Caco-2 (cell line): ENCODE results near the gene TAF1B. TPM values are rescaled to one million over a fixed set of nuclear protein-coding genes. Genes with fewer than 3 reads are reported as not detected.

ENCODE experiments used
- BruUV-seq: library from RNA; stranded (reverse); fragments of 400-500 nt; replicated peaks from 2 replicates; lab custom pipeline; 2021; lab: Mats Ljungman, UMichigan
- CTCF ChIA-PET: fragments of 300-600 bp; sonication (Branson Sonifier 250); formaldehyde crosslinking; loops from one replicate; lab custom pipeline; 2022; ENCODE audit warnings: antibody characterized with exemption; lab: Charles Lee
- POLR2A ChIA-PET: fragments of 300-600 bp; sonication (Branson Sonifier 250); formaldehyde crosslinking; loops from one replicate; lab custom pipeline; 2022; ENCODE audit warnings: antibody characterized with exemption; lab: Charles Lee
- DNase-seq, 2 experiments: peaks; one replicate each; pipeline versions ENCODE4 v3.0.0 to v3.0.0-alpha.2; 2020 to 2022
- H3K27me3 ChIP-seq: replicated peaks from 2 replicates; pipeline ENCODE4 v1.6.0; 2011; ENCODE audit warnings: low read length; ENCODE audit not compliant: control insufficient read depth, insufficient read depth
- H3K36me3 ChIP-seq: 2 replicates; pipeline ENCODE4 v1.5.1; 2011; ENCODE audit warnings: low read length; ENCODE audit not compliant: control insufficient read depth, insufficient read depth
- H3K4me1 ChIP-seq: fragments of 250-450 bp; sonication (Bioruptor Pico); 2 replicates; pipeline ENCODE4 v1.5.1; 2020; ENCODE audit warnings: mild to moderate bottlenecking
- H3K4me3 ChIP-seq: 2 replicates; pipeline ENCODE4 v1.5.1; 2011; ENCODE audit warnings: low read depth, mild to moderate bottlenecking, control low read depth, low read length
- H3K9me3 ChIP-seq: fragments of 250-450 bp; sonication (Bioruptor Pico); 2 replicates; pipeline ENCODE4 v1.5.1; 2020; ENCODE audit warnings: mild to moderate bottlenecking, moderate library complexity
- H3K27ac Mint-ChIP-seq: one replicate; pipeline ENCODE4 v1.8.0; 2022; ENCODE audit warnings: mixed read lengths; ENCODE audit not compliant: unreplicated experiment
- H3K27me3 Mint-ChIP-seq: one replicate; pipeline ENCODE4 v1.8.0; 2022; ENCODE audit warnings: mixed read lengths; ENCODE audit not compliant: insufficient read depth, unreplicated experiment
- H3K36me3 Mint-ChIP-seq: one replicate; pipeline ENCODE4 v1.8.0; 2022; ENCODE audit warnings: mild to moderate bottlenecking, mixed read lengths; ENCODE audit not compliant: insufficient read depth, unreplicated experiment
- H3K4me1 Mint-ChIP-seq: one replicate; pipeline ENCODE4 v1.8.0; 2022; ENCODE audit warnings: low read depth, mixed read lengths; ENCODE audit not compliant: unreplicated experiment
- H3K4me3 Mint-ChIP-seq: one replicate; pipeline ENCODE4 v1.8.0; 2022; ENCODE audit warnings: mild to moderate bottlenecking, moderate library complexity, mixed read lengths; ENCODE audit not compliant: unreplicated experiment
- H3K9me3 Mint-ChIP-seq: one replicate; pipeline ENCODE4 v1.8.0; 2022; ENCODE audit warnings: mixed read lengths; ENCODE audit not compliant: unreplicated experiment
- CTCF ChIP-seq, 2 experiments: fragments of 200-600 bp in 1 of 2; IDR thresholded peaks; 1 replicate in 1 of 2; 2 replicates in 1 of 2; pipeline versions ENCODE4 v1.5.1 to v1.8.0; 2011 to 2022; ENCODE audit warnings: antibody characterized with exemption in 1 of 2, control low read depth in 1 of 2, inconsistent platforms in 1 of 2, low read depth in 1 of 2, low read length in 1 of 2, mild to moderate bottlenecking in 1 of 2, moderate library complexity in 1 of 2; ENCODE audit not compliant: insufficient read depth in 1 of 2, severe bottlenecking in 1 of 2, unreplicated experiment in 1 of 2
- intact Hi-C: fragments of 100-400 bp; cut with micrococcal nuclease; formaldehyde crosslinking; loops from one replicate; pipeline ENCODE4 v1.10.0; 2022; ENCODE audit not compliant: unreplicated experiment
- total RNA-seq: library from RNA; stranded (reverse); gene quantifications from 2 replicates; pipeline ENCODE4 v1.2.3, GENCODE V29; 2022

TAF1B gene
- total RNA-seq, 1 experiment from 2014 or later: 24.8 TPM

GRCh38 chr2:9824956-9825720 lies 18.1 kb upstream of the TAF1B start:
- POLR2A ChIA-PET: no interaction called here
- no peaks in the 10 kb centered on the region for H3K27me3 ChIP-seq
- Mint-ChIP-seq H3K9me3 (no peaks in the 10 kb centered on the region), H3K4me3 (no peak overlapping the region), H3K27me3 (no peaks in the 10 kb centered on the region), H3K36me3 (peaks cover 3% of the 10 kb centered on the region), H3K4me1 (peaks cover 8% of the 10 kb centered on the region), H3K27ac (no peak overlapping the region)
- intact Hi-C loops: no loop called here
- H3K4me3 ChIP-seq: no peak overlapping the region
- CTCF ChIA-PET: no interaction called here
- no peak for DNase-seq
- no TSS peak for BruUV-seq
- TF ChIP-seq CTCF (IDR thresholded peaks at IDR 0.05; ENCODE audit: insufficient read depth in 1 of 2, low read depth in 1 of 2, low read length in 1 of 2, severe bottlenecking in 1 of 2, unreplicated experiment in 1 of 2): no peak
- no peaks in the 10 kb centered on the region for H3K36me3 ChIP-seq
- H3K9me3 ChIP-seq: no peaks in the 10 kb centered on the region
- peaks cover 10% of the 10 kb centered on the region for H3K4me1 ChIP-seq

GRCh38 chr2:9826208-9826607 lies 17.1 kb upstream of the TAF1B start:
- Histone ChIP-seq H3K4me1 (peaks cover 17% of the 10 kb centered on the region), H3K9me3 (no peaks in the 10 kb centered on the region), H3K27me3 (no peaks in the 10 kb centered on the region), H3K36me3 (no peaks in the 10 kb centered on the region), H3K4me3 (no peak overlapping the region)
- H3K9me3 Mint-ChIP-seq: no peaks in the 10 kb centered on the region
- DNase-seq: no peak
- ChIA-PET POLR2A (no interaction called here), CTCF (no interaction called here)
- intact Hi-C loops: no loop called here
- H3K27ac Mint-ChIP-seq: no peak overlapping the region
- H3K36me3 Mint-ChIP-seq: peaks cover 5% of the 10 kb centered on the region
- no peak for TF ChIP-seq CTCF (IDR thresholded peaks at IDR 0.05; ENCODE audit: insufficient read depth in 1 of 2, low read depth in 1 of 2, low read length in 1 of 2, severe bottlenecking in 1 of 2, unreplicated experiment in 1 of 2)
- no peak overlapping the region for H3K4me3 Mint-ChIP-seq
- no peaks in the 10 kb centered on the region for H3K27me3 Mint-ChIP-seq
- peaks cover 9% of the 10 kb centered on the region for H3K4me1 Mint-ChIP-seq
- no TSS peak for BruUV-seq

GRCh38 chr2:9830685-9831410 lies 12.4 kb upstream of the TAF1B start:
- H3K27ac Mint-ChIP-seq: peak overlapping the region; percentile 65
- peaks cover 27% of the 10 kb centered on the region for H3K4me1 ChIP-seq
- POLR2A ChIA-PET: interaction anchor here (0.6 to 1.3 kb wide), 2 partner anchors 12 to 1802 kb away, joined by 4 to 5 read pairs; partner anchors contain the start of gene TAF1B
- CTCF ChIA-PET: interaction anchor here (1.0 to 1.7 kb wide), 2 partner anchors 17 to 31 kb away, joined by 3 to 5 read pairs; no protein-coding TSS in a partner anchor
- no peaks in the 10 kb centered on the region for H3K9me3 Mint-ChIP-seq
- no TSS peak for BruUV-seq
- H3K36me3 ChIP-seq: no peaks in the 10 kb centered on the region
- no peak overlapping the region for H3K4me3 ChIP-seq
- no peak for TF ChIP-seq CTCF (IDR thresholded peaks at IDR 0.05; ENCODE audit: insufficient read depth in 1 of 2, low read depth in 1 of 2, low read length in 1 of 2, severe bottlenecking in 1 of 2, unreplicated experiment in 1 of 2)
- H3K27me3 ChIP-seq: no peaks in the 10 kb centered on the region
- H3K4me3 Mint-ChIP-seq: no peak overlapping the region
- peaks cover 5% of the 10 kb centered on the region for H3K36me3 Mint-ChIP-seq
- peak in 1 of 2 experiments; percentile 41 for DNase-seq
- intact Hi-C loops: loop anchor here (1.0 kb wide), 2 partner anchors 12 to 32 kb away; partner anchors contain the start of gene TAF1B
- no peaks in the 10 kb centered on the region for H3K27me3 Mint-ChIP-seq
- peaks cover 21% of the 10 kb centered on the region for H3K4me1 Mint-ChIP-seq
- H3K9me3 ChIP-seq: no peaks in the 10 kb centered on the region
